Stimulated activated CD8-positive, alpha-beta memory T cell treated with anti-CD3 and anti-CD28 coated beads, Interleukin-7, amount 100 ng/mL, for 48 hours (primary cell): Measurements from ENCODE around the gene HORMAD2.

Experiments
- DNase-seq, 2 donors: peaks; one replicate each; pipeline ENCODE4 v3.0.0-alpha.2; 2020; ENCODE audit warnings: low read depth in 1 of 2; ENCODE audit errors: extremely low read depth in 1 of 2

Gene HORMAD2, protein sequence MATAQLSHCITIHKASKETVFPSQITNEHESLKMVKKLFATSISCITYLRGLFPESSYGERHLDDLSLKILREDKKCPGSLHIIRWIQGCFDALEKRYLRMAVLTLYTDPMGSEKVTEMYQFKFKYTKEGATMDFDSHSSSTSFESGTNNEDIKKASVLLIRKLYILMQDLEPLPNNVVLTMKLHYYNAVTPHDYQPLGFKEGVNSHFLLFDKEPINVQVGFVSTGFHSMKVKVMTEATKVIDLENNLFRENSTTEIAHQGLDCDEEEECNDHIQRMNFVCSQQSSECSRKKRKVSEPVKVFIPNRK

DNA sequence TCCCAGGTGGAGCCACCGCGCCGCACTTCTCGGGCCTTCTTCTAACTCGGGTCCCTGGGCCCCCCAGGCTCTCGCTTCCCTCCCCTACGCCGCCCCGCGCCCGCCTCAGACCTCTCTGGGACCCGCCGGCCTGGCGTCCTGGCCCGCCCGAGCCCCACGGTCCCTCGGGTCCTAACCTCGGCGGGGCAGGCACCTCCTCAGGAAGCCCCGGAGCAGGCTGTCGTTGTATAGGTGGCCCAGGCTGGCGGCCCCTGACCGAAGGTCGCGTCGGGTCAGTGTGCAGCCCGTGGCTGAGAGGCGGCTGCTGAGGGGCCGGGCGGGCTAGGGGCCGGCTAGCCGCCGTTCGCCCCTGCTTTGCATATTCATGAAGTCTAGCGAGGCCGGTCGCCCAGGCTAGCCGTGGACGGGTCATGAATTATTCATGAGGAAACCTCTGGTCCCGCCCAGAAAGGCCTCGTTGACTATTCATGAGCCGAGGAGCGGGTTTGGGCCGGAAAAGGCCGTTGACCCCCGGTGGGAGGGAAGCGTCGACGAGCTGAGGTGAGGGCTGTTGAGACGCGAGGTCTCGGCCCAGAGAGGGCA is at the start of gene HORMAD2:
Gene HORMAD2, plus strand, starts transcription at position 513 of the 582 bp plus-strand sequence. CDS start 13,489 bp downstream, outside the sequence.
- no peak for DNase-seq

- DNase-seq, result no peak
Measured at GRCh38 chr22:30031328-30031727, 48.9 kb upstream of the HORMAD2 start.

DNA sequence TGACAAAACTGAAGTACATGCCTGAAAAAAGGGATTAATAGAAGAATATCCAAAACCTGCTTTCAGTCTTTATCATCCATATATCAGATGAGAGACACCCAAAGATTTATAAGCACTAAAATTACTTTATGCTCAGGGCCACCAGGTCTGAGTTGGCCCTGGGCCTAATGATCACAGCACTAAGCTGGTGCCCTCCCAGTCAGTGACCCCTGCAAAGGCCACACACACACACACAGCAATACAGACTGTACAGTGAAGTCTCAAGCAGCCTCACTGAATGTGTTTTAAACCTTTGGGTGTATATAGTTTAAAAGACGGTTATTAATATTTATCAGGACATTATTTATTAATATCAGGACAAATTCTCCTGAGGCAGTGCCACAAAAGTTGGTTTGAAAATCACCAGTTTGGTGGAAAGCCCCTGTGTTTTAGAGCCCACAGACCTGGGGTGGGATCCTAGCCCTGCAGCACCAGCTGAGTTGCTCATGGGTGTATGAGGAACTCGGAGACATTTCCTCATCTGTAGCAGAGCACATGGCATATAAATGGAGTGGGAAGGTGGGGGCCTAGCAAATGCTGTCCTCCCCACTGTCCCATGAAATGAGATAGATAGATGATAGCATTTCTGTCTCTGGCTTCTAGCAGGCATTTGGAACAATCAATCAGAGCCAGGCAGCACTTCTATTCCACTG is 48.4 kb upstream of the HORMAD2 start:
- no peak for DNase-seq

- no peak for DNase-seq
Measured at GRCh38 chr22:30033137-30033536, 47.1 kb upstream of the HORMAD2 start.

DNA sequence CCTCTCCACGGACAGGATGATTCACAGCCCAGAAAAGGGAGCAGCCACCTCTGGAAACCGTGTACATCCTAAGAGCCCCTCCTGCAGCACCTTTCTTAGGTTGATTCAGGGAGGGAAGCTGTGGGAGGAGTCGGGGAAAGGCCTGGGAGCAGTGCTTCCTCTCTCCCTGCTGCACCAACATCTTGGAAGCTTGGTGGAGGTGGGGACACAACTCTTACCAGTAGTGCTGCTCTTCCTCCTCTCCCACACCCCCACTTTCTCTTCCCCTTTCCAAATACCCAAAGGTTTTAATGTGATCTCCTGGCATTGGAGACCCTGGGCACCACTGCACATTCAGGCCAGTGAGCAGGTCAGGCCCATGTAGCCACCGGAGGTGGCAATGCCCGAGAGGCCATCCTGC is 46.4 kb upstream of the HORMAD2 start:
- DNase-seq, result no peak

GRCh38 chr22:30036656-30037055 is 43.6 kb upstream of the HORMAD2 start:
- no peak for DNase-seq

- no peak for DNase-seq
Measured at GRCh38 chr22:30038219-30038618, 42.0 kb upstream of the HORMAD2 start.

GRCh38 chr22:30040499-30041260 is 39.6 kb upstream of the HORMAD2 start:
- no peak for DNase-seq

DNA sequence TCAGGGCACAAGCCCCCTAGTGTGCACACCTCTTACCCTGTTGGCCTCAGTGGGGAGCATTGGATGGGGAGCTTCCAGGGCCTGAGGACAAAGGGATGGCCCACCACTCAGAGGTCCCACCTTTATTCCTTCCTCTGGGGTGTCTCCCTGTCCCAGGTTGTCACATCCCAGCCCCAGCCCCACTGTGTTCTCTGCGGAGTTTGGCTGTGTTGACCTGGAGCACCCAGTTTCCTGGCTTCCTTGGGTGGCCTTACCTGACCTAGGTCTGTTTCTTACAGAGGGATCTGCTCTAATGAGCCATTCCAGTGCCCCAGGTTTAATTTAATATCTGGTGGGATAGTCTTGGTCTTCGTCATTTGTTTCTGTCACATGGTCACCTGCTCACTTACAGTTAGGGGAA is 38.8 kb upstream of the HORMAD2 start:
- DNase-seq, result no peak

- DNase-seq, result no peak
Measured at GRCh38 chr22:30041881-30042280, 38.4 kb upstream of the HORMAD2 start.

DNA sequence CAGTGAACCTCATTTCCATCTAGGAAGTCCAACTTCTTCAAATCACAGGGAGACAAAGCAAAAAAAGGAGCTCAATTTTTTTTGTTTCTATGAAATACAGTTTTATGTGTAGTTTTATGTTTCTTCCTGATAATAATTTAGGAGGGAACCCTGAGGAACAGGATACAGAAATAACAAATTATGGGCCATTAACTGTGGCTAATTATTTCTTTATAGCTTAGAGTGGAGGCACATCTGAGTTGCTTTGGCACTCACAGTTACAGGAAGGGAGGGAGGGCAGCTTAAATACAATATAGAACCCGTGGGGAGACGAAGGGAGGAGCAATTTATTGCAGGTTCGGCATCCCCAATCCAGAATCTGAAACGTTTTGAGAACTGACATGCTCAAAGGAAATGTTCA is 37.1 kb upstream of the HORMAD2 start:
- no peak for DNase-seq

DNA sequence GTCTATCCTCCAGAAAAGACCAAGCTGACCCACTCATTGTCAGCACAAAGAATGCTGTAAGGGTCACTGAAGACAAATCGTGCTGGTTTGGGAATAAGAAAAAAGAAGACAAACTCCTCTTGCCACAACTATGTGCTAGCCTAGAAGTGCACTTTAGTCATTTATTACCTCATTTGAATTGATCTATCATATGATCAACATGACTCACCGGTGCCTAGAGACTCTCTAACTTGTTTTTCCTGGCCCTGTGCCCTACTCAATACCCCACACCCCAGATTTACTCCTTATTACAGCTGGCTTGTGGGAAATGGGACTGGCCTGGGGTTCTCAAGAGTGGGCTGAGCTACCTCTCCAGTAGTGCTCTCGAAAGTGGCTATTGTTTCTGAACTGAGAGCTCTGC is 35.9 kb upstream of the HORMAD2 start:
- no peak for DNase-seq

DNA sequence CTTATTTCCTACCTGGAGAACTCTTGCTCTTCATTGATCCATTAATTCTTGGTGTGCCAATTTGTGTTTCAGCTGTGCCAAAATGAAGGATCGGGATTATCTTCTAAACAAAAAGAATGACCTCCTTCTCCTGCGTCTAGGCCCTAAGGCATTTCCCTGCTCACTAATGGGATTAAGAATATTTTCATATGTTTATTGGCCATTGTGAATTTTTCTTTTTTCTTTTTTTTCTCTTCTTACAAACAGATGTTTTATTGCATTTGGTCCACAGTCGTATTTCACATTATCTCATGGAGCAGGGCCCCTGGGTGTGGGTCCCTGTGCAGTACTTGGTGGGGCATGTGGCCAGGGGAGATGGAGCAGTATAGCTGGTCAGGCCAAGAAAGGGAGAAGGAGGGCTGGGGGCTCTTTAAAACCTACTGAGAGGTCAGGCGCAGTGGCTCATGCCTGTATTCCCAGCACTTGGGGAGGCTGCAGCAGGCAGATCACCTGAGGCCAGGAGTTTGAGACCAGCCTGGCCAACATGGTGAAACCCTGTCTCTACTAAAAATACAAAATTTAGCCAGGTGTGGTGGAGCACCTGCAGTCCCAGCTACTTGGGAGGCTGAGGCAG is 35.3 kb upstream of the HORMAD2 start:
- no peak for DNase-seq

DNA sequence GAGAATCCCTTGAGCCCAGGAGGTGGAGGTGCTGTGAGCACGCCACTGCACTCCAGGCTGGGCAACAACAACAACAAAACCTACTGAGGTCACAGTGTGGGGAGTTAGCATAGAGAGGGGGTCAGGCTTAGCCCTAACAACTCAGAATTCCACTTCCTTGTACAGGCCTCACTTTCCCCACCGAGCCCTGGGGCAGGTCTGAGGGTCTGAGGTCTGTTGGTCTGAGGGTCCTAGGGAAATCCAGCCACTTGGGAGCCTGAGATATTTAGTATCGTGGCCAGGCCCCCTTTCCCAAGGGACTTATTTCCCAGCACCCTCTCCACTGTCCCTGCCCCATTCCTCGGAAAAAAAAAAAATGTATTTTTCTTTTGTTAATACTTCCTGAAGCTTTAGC is 34.8 kb upstream of the HORMAD2 start:
- no peak for DNase-seq

DNA sequence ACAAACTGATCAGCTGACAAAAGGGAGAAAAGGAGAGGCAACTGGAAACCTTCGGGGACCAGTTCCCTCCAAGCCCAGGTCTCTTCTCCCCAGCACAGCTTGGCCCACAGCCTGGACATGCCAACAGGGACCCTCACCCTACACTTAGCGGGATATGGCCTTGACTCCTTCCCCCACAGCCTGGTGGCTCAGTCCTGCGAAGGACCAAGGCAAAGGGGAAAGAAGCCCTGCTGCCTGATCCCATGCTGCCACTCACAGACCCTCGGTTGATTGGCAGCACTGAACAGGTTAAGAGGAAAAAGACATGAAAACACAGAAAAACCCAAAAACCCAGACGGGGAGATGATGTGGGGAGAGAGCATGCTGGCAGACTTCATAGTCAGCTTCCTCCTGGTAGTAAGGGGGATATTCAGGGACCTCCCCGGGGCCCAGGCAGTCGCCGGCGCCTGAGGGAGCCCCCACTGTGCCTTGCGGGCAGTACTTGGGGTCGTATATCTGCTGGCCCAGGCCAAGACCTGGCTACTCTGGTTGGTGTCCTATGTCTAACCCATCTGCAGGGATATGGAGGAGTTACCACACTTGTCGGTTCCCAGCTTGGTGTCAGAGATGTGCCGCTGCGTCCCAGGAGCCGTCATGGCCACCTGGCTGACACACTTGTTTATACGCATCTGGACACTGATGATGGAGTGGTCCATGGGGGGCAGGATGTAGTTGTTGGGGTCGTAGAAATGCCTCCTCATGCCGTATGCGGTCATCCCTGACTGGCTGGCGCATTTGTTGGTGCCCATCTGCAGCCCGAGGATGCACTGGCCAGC is 34.2 kb upstream of the HORMAD2 start:
- DNase-seq, result no peak

DNA sequence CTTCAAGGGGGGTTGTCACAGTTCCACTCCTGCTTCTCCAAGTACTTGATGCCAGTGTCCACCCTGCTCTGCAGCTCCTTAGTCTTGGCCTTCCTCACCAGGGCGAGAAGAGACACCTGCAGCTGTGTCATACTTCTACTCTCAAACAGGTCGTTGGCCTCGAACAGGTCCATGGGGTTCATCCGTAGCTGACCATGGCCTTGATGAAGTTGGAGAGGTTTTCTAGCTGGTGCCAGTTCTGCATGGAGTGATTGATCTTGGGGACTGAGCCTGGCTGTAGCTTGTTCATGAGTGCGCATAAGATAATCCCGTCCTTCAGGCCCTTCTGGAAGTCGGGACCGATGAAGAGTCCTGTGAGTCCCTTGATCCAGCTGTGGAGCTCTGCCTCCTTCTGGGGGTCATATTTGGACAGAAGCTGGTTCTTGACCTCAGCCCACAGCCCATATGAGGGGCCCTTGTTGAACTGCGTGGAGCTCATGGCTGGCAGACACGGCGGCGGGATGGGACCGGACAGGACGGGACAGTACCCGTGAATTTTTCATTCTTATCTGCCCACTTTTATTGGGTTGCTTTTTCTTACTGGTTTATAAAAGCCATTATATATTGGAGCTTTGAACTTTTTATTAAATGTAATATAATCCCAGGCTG is 33.4 kb upstream of the HORMAD2 start:
- DNase-seq, result no peak

GRCh38 chr22:30047364-30047738 is 32.9 kb upstream of the HORMAD2 start:
- DNase-seq, result no peak

DNA sequence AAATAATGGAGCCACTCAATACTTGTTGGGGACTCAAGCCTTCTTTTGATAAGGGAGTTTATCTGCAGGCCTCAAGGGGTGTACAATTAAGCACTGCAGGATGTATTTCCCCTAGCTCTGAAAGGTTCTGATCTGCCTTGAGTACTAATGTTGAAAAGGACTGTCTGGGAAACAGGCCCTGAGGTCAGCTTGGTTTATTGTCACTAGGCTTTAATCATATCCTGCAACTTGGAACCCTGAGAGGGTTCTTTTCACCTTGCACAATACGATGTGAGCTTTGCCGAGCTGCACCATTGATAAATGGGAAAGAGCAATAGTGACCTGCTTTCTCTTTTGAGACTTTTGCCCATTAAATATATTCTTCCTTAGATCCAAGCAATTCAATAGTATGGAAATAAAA is 31.6 kb upstream of the HORMAD2 start:
- DNase-seq, result no peak

DNA sequence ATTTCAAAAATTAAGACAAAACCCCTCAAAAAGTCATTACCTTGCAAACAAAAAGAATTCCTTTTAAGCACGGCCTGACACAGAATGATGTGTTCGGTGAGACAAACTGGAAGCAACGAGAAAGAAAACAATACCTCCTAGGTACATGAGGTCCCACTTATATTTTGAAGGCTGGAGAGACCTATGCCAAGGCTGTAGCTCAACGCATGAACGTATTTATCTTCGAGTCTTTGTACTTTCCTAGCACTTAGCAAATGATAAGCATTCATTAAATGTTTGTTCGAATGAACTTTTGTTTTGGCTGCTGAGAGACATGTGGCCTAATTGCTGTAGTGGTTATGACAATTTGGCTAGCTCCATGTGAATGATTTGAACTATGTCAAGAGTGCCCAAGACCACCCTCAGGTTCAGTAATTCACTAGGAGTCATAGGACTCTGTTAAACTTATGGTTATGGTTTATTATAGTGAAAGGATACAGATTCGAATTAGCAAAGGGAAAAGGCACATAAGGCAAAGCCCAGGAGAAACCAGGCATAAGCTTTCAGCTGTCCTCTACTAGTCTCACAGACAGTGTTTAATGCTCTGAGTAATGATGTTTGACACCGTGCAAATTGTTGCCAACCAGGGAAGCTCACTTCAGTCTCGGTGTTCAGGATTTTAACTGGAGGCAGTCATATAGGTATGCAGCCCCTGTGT is 26.0 kb upstream of the HORMAD2 start:
- no peak for DNase-seq
